ENCODE results near the gene CCDC88B.

The CCDC88B gene

DNA sequence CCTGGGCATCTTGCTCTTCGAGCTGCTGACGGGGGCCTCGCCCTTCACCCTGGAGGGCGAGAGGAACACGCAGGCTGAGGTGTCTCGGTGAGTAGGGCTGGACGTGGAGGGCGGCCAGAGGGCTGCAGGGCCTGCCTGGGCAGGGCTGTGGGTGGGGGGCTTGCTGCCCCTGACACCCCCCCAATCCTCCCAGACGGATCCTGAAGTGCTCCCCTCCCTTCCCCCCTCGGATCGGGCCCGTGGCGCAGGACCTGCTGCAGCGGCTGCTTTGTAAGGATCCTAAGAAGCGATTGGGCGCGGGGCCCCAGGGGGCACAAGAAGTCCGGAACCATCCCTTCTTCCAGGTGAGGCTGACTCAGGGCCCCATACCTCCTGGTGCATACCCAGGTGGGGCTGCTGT lies 21.7 kb downstream of the CCDC88B start:
- no peak for DNase-seq (ENCODE audit: low read depth)
- TF ChIP-seq, protein P1, sequence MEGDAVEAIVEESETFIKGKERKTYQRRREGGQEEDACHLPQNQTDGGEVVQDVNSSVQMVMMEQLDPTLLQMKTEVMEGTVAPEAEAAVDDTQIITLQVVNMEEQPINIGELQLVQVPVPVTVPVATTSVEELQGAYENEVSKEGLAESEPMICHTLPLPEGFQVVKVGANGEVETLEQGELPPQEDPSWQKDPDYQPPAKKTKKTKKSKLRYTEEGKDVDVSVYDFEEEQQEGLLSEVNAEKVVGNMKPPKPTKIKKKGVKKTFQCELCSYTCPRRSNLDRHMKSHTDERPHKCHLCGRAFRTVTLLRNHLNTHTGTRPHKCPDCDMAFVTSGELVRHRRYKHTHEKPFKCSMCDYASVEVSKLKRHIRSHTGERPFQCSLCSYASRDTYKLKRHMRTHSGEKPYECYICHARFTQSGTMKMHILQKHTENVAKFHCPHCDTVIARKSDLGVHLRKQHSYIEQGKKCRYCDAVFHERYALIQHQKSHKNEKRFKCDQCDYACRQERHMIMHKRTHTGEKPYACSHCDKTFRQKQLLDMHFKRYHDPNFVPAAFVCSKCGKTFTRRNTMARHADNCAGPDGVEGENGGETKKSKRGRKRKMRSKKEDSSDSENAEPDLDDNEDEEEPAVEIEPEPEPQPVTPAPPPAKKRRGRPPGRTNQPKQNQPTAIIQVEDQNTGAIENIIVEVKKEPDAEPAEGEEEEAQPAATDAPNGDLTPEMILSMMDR (IDR thresholded peaks at IDR 0.05; ENCODE audit: low read length, missing control alignments), result no peak
- H3K4me3 ChIP-seq (replicated peaks; ENCODE audit: low read depth, low read length), result no peak overlapping the region

GRCh38 chr11:64362339-64362738 lies 22.3 kb downstream of the CCDC88B start:
- TF ChIP-seq, protein P1 (IDR thresholded peaks at IDR 0.05; ENCODE audit: low read length, missing control alignments), result no peak
- no peak overlapping the region for H3K4me3 ChIP-seq (replicated peaks; ENCODE audit: low read depth, low read length)
- no peak for DNase-seq (ENCODE audit: low read depth)

GRCh38 chr11:64364435-64364834 lies 24.4 kb downstream of the CCDC88B start:
- TF ChIP-seq, protein P1 (IDR thresholded peaks at IDR 0.05; ENCODE audit: low read length, missing control alignments), result no peak
- H3K4me3 ChIP-seq (replicated peaks; ENCODE audit: low read depth, low read length), result no peak overlapping the region
- no peak for DNase-seq (ENCODE audit: low read depth)

GRCh38 chr11:64364911-64365310 lies 24.9 kb downstream of the CCDC88B start:
- no peak for DNase-seq (ENCODE audit: low read depth)
- TF ChIP-seq, protein P1 (IDR thresholded peaks at IDR 0.05; ENCODE audit: low read length, missing control alignments), result no peak
- H3K4me3 ChIP-seq (replicated peaks; ENCODE audit: low read depth, low read length), result no peak overlapping the region

- TF ChIP-seq, protein P1 (IDR thresholded peaks at IDR 0.05; ENCODE audit: low read length, missing control alignments), result no peak
- H3K4me3 ChIP-seq (replicated peaks; ENCODE audit: low read depth, low read length), result no peak overlapping the region
- peak; percentile 38 for DNase-seq (ENCODE audit: low read depth)
These were observed 26.7 kb downstream of the CCDC88B start for GRCh38 chr11:64366751-64367150.

GRCh38 chr11:64367931-64368672 lies 28.1 kb downstream of the CCDC88B start:
- no peak overlapping the region for H3K4me3 ChIP-seq (replicated peaks; ENCODE audit: low read depth, low read length)
- TF ChIP-seq, protein P1 (IDR thresholded peaks at IDR 0.05; ENCODE audit: low read length, missing control alignments), result no peak
- no peak for DNase-seq (ENCODE audit: low read depth)

GRCh38 chr11:64368673-64369074 lies 28.7 kb downstream of the CCDC88B start:
- no peak overlapping the region for H3K4me3 ChIP-seq (replicated peaks; ENCODE audit: low read depth, low read length)
- TF ChIP-seq, protein P1 (IDR thresholded peaks at IDR 0.05; ENCODE audit: low read length, missing control alignments), result no peak
- DNase-seq (ENCODE audit: low read depth), result no peak
